HG02970 (cell line): ENCODE measurements around the gene LPCAT1.

Source experiments
- ATAC-seq: cut with Tn5 transposase; IDR thresholded peaks from one replicate; pipeline ENCODE4 v1.9.1; 2021; ENCODE audit warnings: mild to moderate bottlenecking, moderate library complexity, moderate number of reproducible peaks; ENCODE audit not compliant: unreplicated experiment, low FRiP score

Gene LPCAT1

GRCh38 chr5:1555011-1555807 lies 31.4 kb upstream of the LPCAT1 start:
- no peak for ATAC-seq

GRCh38 chr5:1554410-1554967 lies 30.7 kb upstream of the LPCAT1 start:
- no peak for ATAC-seq

GRCh38 chr5:1553539-1554409 lies 30.0 kb upstream of the LPCAT1 start:
- ATAC-seq: no peak

- ATAC-seq: no peak
Observed at GRCh38 chr5:1552521-1553255, 28.9 kb upstream of the LPCAT1 start.

GRCh38 chr5:1551426-1552301 lies 27.9 kb upstream of the LPCAT1 start:
- no peak for ATAC-seq

- ATAC-seq: no peak
Observed at GRCh38 chr5:1550287-1551076, 26.7 kb upstream of the LPCAT1 start.

- no peak for ATAC-seq
Observed at GRCh38 chr5:1549475-1550030, 25.8 kb upstream of the LPCAT1 start.

GRCh38 chr5:1548702-1549474 lies 25.1 kb upstream of the LPCAT1 start:
- no peak for ATAC-seq

- no peak for ATAC-seq
Observed at GRCh38 chr5:1547655-1548054, 23.9 kb upstream of the LPCAT1 start.

GRCh38 chr5:1547236-1547635 lies 23.5 kb upstream of the LPCAT1 start:
- no peak for ATAC-seq

- no peak for ATAC-seq
Observed at GRCh38 chr5:1546556-1546955, 22.8 kb upstream of the LPCAT1 start.

- no peak for ATAC-seq
Observed at GRCh38 chr5:1545805-1546355, 22.1 kb upstream of the LPCAT1 start.

GRCh38 chr5:1545126-1545804 lies 21.5 kb upstream of the LPCAT1 start:
- ATAC-seq: no peak

GRCh38 chr5:1544294-1544961 lies 20.7 kb upstream of the LPCAT1 start:
- no peak for ATAC-seq

- no peak for ATAC-seq
Observed at GRCh38 chr5:1543398-1544293, 19.9 kb upstream of the LPCAT1 start.
